ES-I3 (cell line): Measurements from ENCODE around the gene CRB3.
"Not testable (repeated sequence)": the region's sequence is repeated elsewhere in the genome, so short reads cannot be mapped to it uniquely, and the experiment has no call there.

ENCODE experiments used
- H3K36me3 ChIP-seq: 2 replicates; pipeline ENCODE4 v1.6.1; 2013; ENCODE audit warnings: mild to moderate bottlenecking, low read length, control low read depth, moderate library complexity; ENCODE audit not compliant: insufficient read depth
- H3K4me1 ChIP-seq: 2 replicates; pipeline ENCODE4 v1.6.1; 2013; ENCODE audit warnings: mild to moderate bottlenecking, control low read depth, low read length; ENCODE audit not compliant: insufficient read depth
- H3K9ac ChIP-seq: 2 replicates; pipeline ENCODE4 v1.6.1; 2013; ENCODE audit warnings: low read depth, mild to moderate bottlenecking, low read length, moderate library complexity
- H3K9me3 ChIP-seq: 2 replicates; pipeline ENCODE4 v1.6.1; 2013; ENCODE audit warnings: mild to moderate bottlenecking, low read length, moderate library complexity; ENCODE audit not compliant: control insufficient read depth, insufficient read depth

CRB3 gene

GRCh38 chr19:6503407-6504201, 39.5 kb downstream of the CRB3 start:
- Histone ChIP-seq H3K4me1 (no peaks in the 10 kb centered on the region), H3K9me3 (no peaks in the 10 kb centered on the region), H3K9ac (no peak overlapping the region), H3K36me3 (no peaks in the 10 kb centered on the region)

- not testable (repeated sequence) for H3K4me1 ChIP-seq
Observed at GRCh38 chr19:6508028-6508771, 44.1 kb downstream of the CRB3 start.

GRCh38 chr19:6509118-6509971, 45.3 kb downstream of the CRB3 start:
- Histone ChIP-seq H3K9me3 (no peaks in the 10 kb centered on the region), H3K9ac (no peak overlapping the region), H3K36me3 (no peaks in the 10 kb centered on the region), H3K4me1 (no peaks in the 10 kb centered on the region)

More at GRCh38 chr19:6508028-6508771, 44.1 kb downstream of the CRB3 start:
- not testable (repeated sequence) for H3K9me3 ChIP-seq, H3K9ac ChIP-seq, H3K36me3 ChIP-seq

GRCh38 chr19:6510618-6511017, 46.5 kb downstream of the CRB3 start:
- no peaks in the 10 kb centered on the region for H3K9me3 ChIP-seq
- H3K4me1 ChIP-seq, result no peaks in the 10 kb centered on the region
- no peaks in the 10 kb centered on the region for H3K36me3 ChIP-seq
- no peak overlapping the region for H3K9ac ChIP-seq

GRCh38 chr19:6514089-6514488, 50.0 kb downstream of the CRB3 start:
- H3K9me3 ChIP-seq, result no peaks in the 10 kb centered on the region
- peaks cover 11% of the 10 kb centered on the region; the same call in 1 of the 2 replicates for H3K4me1 ChIP-seq
- no peak overlapping the region for H3K9ac ChIP-seq
- no peaks in the 10 kb centered on the region for H3K36me3 ChIP-seq

GRCh38 chr19:6514926-6515544, 51.0 kb downstream of the CRB3 start:
- Histone ChIP-seq H3K9ac (no peak overlapping the region), H3K4me1 (peaks cover 11% of the 10 kb centered on the region; the same call in 1 of the 2 replicates), H3K9me3 (no peaks in the 10 kb centered on the region), H3K36me3 (no peaks in the 10 kb centered on the region)

GRCh38 chr19:6516018-6516658, 52.1 kb downstream of the CRB3 start:
- Histone ChIP-seq H3K4me1 (peaks cover 11% of the 10 kb centered on the region; the same call in 1 of the 2 replicates), H3K36me3 (no peaks in the 10 kb centered on the region), H3K9me3 (no peaks in the 10 kb centered on the region), H3K9ac (peak overlapping the region; percentile 57; the same call in 1 of the 2 replicates)
